ENCODE measurements around the gene ARHGAP27. TPM values are rescaled to one million over a fixed set of nuclear protein-coding genes. Genes with fewer than 3 reads are reported as not detected.

ARHGAP27 gene
- total RNA-seq, 1 donor from 2014 or later = 30.4 TPM

DNA sequence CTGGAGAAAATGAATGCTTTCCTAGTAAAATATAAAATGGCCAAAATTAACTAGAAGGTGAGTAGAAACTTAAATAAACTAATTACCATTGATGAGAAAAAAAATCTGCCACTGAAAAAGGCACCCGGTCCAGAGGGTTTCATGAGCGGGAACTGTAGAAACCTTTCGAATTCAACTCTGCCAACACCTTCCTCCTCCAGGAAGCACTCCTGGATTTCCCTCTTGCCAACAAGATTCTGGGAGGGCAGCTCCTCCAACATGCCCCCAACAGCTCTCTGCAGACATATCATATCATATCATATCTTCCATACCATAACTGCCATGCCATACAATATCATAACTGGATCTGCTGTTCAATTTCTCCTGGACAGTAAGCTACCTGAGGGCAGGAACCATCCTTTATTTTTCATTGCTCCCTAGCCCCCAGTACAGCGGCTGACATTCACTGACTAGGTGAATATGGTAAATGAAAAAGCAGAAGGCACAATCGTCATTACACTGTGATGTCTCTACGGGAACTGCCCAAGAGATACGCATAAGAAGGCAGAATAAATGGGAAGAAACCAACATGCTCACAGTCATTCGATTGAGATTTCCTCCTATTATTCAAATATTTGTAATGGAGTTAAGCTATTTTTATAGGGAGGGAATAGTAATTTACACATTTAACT is 9.2 kb downstream of the ARHGAP27 start:
- intact Hi-C loops (cut with DNase I) = no loop called here
- no peak for ATAC-seq (ENCODE audit: poor library complexity)
- no peak for DNase-seq

DNA sequence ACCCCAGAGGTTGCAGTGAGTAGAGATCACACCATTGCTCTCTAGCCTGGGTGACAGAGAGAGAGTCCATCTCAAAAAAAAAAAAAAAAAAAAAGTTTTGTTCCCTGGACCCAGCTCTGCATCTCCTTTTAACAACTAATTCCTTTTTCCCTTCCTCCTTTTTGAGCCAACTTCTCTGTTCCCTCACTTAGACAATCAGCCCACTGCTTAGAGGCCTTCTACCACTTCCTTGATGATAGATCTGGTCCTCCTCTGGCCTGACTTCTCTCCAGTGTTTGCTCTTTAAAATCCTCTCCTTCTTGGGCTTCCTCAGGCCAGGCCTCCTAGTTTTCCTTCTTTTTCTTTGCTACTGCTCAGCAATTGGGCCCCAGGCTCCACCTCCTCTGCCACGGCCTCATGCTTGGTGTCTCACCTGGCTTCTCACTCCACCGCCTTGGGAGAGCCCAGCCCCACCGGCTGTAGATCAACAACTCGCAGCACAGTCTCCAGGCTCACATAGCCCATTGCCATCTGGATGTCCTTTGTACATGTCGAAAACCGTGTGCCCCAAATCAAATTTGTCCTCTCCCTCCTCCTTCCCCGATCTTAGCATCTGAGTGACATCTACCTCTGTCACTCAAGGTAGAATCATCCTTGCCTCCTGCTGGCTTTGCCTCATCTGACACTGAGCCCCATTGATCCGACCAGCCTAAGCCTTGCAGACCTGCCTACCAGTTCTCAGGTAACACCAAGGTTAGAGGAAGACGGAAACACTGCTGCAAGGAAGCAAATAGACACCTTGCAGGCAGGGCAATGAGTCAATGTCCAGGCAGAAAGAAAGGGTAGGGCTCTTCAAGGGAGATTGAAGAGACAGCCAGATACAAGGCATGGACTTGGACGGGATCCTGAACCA is 17.4 kb downstream of the ARHGAP27 start:
- peak; percentile 38 for DNase-seq
- ATAC-seq (ENCODE audit: poor library complexity) = no peak
- intact Hi-C loops (cut with DNase I) = no loop called here

DNA sequence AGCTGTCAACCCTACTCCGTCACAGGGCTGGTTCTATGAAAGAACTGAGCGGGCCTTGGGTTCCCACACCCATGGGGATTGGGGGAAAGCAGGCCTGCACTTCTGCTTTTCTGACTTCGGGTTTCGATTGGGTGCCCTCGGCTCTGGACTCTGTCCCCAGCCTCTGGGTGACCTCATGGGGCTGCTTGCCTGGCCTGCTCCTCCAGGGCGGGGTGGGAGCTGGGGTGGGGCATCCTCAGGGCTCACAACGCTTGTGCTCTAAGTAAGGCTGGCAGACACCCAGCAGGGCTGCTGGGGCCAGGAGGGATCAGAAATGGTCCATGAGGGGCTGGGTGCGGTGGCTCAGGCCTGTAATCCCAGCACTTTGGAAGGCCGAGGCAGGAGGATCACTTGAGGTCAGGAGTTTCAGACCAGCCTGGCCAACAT is 19.2 kb downstream of the ARHGAP27 start:
- ATAC-seq (ENCODE audit: poor library complexity) = peak; percentile 26
- intact Hi-C loops (cut with DNase I) = no loop called here
- DNase-seq = peak; percentile 80

DNA sequence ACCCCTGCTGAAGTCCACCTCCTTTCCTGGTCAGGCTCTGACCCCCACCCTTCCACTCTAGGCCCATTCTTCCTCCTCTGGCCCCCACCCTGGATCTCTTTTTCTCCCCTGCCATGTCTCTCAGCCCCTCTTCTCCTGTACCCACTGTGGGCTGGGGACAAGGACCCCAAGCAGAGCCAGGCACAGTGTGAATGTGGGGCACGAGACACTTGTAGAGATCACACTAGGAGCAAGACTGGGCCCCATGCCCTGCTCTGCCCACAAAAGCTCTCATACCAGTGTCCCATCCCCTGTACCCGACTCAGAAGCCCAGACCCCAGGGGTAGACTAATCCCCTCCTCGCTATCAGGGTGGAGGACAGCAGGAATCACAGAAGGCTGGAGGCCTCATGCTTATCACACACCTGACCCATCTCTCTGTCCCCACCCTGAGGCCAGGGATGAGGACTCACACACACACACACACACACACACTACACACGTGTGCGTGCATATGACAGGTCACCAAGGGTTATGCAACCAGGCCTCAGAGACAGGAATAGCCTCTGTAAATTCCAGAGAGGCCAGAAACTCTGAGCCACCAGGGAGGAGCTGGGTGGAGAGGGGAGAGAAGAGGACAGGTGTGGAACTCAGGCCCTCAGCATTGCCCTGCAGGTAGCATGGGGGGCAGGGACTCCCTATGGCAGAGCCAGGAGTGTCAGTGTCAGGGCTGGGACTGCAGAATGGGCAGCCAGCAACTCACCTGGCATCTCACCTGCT is 21.1 kb downstream of the ARHGAP27 start:
- DNase-seq = no peak
- intact Hi-C loops (cut with DNase I) = no loop called here
- ATAC-seq (ENCODE audit: poor library complexity) = peak; percentile 51

DNA sequence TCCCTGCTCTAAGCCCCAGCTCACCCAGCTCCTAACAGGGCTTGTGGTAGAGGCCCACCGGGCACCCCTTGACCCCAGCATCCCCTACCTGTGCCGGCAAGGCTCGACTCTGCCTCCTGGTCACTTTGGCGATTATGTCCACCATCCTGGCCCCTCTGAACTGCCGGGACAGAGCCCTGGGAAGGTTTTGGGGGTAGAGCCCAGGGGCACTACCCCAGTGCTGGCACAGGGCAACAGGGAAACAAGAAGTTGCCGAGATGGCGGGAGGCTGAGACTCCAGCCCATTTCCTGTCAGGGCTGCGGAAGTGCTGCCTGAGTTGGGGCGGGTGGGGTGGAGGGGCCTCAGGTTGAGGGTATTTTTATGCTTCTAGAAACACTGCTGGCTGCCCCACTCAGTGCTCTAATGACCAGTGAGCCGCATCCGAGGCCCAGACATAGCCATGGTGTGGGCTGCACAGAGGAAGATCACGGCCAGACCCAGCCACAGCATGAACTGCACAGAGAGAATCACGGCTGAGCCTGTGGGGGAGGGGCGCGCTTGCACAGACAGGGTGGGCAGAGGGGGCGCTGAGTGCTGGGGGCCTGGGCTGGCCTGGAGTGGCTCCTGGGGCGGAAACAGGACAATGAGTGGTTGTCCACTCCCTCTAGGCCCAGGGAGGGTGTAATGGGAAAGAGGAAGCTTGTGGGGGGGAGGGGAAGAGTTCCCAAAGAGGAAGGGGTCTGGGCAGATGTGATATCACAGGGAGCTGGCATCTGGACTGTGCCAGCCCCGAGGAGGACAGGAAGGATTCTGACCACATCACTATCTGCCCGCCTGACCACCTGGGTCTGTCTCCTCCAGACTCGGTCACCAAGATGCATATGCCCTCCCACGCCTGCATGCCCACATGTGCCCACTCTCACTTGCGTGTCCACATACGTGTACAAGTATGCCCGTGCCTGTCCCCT is 22.3 kb downstream of the ARHGAP27 start:
- ATAC-seq (ENCODE audit: poor library complexity) = peak; percentile 29
- intact Hi-C loops (cut with DNase I) = no loop called here
- DNase-seq = peak; percentile 67

DNA sequence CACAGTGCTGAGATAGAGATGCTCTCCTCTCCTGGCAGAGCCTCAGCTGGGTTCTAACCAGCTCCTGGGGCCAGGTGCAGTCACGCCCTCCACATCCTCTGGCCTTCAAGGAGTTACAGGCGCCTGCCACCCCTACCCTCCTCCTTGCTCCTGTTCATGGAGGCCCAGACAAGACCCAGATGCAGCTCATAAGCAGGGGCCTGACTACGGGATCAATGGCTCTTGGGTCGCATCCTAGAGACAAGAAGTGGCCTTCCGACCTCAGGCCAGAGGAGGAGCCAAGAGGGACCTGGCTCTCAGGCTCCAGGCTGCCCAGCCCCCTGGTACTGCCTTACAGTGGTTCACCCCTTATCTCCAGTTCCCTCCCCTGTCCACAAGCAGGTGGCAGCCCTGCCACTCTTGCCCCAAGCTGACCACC is 23.0 kb downstream of the ARHGAP27 start:
- intact Hi-C loops (cut with DNase I) = no loop called here
- ATAC-seq (ENCODE audit: poor library complexity) (no peak), DNase-seq (no peak)

DNA sequence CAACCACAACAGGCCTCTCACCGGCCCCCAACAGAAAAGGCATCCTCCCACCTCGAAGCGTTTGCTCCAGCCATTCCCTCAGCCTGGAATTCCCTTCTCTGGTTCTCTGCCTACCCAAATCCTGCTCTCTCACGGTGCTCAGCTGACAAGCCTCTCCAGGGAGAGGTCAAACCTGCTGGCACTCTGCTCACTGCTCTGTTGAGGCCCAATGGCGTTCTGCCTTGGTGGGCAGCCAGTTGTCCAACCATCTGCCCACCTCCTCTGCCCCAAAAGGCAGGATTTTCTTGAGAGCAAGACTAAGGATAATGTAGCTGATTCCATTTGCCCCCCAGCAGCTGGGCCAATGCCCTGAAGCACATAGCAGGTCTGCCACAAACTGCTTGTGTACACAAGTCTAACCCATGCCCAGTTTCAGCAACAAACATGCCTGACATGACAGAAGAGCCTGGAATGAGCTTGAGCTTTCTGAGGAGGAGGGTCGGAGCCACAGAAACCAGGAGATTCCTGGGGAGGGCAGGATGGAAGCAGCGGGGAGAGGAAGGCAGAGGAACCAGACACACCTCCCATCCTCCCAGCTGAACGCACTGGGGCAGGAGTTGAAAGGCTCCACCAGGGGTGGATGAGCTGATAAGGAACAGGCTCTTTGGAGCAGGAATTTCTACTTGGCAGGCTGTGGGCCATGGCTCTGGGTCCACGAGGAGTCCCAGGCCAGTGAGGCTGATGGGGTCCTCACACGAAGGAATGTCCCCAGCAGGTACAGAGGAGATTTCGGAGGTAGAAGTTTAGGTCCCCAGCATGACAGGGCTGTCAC is 23.9 kb downstream of the ARHGAP27 start:
- DNase-seq = no peak

DNA sequence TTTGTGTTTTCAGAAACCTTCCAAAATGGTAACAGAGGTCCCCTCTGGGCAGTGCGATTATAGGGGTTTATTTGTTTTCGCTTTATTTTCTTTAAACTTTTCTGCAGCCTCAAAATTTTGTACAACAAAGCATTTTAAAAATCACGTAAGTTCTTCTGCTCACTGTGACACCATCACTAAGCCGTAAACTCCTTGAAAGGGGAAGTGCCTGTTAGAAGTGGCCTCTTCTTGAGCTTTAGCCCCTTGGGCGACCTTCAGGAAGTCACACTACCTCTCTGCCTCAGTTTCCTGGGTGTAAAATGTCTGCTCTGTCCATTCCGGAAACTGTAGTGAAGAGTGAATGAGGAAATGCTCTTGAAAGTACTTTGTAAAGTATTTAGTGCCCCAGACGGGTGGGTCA is 26.6 kb downstream of the ARHGAP27 start:
- ATAC-seq (ENCODE audit: poor library complexity) (no peak), DNase-seq (no peak)
- intact Hi-C loops (cut with DNase I) = no loop called here

More for the DNA sequence above, 23.9 kb downstream of the ARHGAP27 start:
- ATAC-seq (ENCODE audit: poor library complexity) = peak; percentile 17
- intact Hi-C loops (cut with DNase I) = no loop called here

DNA sequence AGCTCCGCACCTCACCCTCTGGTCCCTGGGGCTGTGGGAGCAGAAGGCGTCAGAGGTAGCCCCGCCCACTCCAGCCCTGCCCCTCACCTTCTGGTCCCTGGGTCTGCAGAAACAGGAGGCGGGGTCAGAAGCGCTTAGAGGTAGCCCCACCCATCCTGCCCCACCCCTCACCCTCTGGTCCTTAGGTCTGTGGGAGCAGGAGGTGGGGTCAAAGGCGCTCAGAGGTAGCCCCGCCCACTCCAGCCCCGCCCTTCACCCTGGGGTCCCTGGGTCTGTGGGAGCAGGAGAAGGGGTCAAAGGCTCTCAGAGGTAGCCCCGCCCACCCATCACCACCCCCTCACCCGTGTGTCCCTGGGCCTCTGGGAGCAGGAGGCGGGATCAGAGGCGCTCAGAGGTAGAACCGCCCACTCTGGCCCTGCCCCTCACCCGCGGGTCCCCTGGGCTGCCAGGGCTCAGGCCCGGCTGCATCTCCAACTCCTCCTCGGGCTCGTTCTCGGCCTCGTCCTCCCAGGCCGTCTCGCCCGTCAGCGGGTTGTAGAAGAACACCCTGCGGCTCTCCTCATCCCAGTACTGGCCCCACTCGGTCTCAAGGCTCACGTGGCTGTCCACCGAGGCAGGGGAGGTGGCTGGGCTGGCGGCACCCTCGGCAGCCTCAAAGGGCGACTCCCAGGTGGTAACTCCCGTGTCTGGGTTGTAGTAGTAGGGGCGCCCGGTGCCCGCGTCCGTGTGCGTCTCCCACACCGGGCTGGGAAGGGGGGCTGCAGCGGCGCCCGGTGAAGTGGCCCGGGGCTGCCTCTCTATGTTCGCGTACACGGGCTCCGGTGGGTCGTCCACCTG is 27.2 kb downstream of the ARHGAP27 start:
- intact Hi-C loops (cut with DNase I) = no loop called here
- no peak for DNase-seq
- peak; percentile 10 for ATAC-seq (ENCODE audit: poor library complexity)

DNA sequence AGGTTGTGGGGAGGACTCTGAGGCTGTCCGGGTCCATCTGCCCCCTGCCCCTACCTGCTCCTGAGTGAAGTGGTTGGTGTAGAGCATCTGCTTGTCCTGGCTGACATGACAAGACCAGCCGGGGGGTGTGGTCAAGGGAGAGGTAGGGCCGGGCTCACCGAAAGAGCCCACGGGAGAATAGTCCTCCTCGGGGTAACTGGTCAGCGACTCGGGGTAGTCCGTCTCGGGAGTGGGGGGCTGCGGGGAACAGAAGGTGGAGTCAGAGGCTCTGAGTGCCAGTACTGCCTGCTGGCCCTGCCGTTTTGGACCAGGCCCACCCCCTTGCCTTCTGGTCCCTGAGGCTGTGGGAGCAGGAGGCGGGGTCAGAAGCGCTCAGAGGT is 27.8 kb downstream of the ARHGAP27 start:
- DNase-seq = no peak
- no peak for ATAC-seq (ENCODE audit: poor library complexity)
- intact Hi-C loops (cut with DNase I) = no loop called here

DNA sequence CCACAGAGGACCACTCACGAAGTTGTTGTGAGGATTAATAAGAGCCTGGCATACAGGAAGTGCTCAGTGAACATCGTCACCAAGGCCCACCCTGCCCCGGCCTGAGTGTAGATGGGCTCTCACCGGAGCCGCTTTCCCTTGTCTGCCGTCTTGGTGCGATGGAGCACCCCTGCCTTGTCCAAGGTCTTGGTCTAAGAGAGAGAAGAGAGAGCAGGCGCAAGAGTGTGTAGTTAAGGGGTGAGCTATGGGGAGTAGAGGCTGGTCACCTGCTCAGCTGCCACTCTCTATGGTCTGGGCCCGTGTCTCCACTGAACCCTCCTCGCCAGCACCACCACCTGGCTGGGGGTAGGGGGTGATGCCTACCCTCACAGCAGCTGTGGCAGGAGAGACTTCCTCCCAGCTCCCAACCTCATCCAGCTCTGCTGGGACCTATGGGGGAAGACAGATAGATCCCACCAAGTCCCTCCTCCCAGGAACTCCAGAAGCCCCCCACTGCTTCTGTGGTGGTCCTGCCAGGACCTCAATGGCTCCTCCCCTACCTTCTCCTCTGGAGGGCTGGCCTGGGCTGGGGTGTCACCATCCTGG is 28.7 kb downstream of the ARHGAP27 start:
- DNase-seq (no peak), ATAC-seq (ENCODE audit: poor library complexity) (no peak)

DNA sequence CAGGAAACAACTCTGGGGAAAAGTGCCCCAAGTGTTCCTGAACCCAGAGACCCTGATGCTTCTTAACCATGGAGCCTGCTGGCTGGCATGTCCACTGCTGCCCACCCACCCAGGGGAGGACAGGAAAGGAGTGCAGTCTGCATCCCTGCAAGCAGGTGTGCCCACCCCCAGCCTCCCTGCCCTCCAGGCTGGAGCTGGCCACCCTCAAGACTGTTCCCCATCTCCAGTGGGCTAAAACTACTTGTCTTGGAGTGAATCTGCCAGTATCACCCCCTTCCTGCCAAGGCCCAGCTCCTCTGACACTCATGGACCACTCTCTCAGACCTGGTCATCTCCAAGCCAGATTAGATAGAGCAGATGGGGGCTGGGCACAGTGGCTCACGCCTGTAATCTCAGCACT is 29.8 kb downstream of the ARHGAP27 start:
- intact Hi-C loops (cut with DNase I) = no loop called here
- ATAC-seq (ENCODE audit: poor library complexity) (no peak), DNase-seq (no peak)

More for the DNA sequence above, 28.7 kb downstream of the ARHGAP27 start:
- intact Hi-C loops (cut with DNase I) = no loop called here

DNA sequence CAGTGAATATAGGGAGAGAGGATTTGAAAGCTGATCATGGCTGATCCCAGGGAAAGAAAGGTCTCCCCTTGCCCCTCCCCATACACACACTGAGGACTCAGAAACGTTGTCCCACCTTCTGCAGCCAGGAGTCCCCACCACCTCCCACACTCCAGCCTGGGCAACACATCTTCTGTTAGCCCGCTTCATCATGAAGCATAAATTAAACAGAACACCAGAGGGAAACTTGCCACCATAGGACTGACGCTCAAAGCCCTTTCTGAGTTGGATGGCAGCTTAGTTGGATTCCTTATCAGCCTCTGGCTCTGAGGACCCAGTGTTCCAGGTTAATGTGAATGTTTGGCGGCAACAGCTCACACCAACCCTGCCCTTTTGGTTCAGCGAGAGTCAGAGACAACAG is 33.9 kb downstream of the ARHGAP27 start:
- intact Hi-C loops (cut with DNase I) = no loop called here
- peak; percentile 73 for ATAC-seq (ENCODE audit: poor library complexity)

DNA sequence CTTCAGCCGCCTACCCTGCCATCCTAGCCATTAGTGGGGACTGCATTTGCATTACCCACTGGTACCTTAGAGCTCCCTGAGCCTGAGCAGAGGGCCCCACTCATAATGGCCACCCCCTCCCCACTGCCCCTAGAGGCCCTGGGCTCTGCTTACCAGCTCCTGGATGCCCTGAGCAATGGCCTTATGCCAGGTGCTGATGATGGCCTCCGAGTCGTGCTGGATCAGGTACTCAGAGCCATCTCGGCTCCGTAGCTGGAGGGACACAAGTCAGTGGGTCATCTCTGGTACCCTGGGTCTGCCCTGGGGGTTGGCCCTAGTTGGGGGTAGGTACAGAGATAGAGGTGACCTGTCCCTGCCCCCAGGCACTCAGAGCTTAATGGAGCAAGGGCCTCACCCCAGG is 34.9 kb downstream of the ARHGAP27 start:
- DNase-seq (no peak), ATAC-seq (ENCODE audit: poor library complexity) (no peak)
- intact Hi-C loops (cut with DNase I) = no loop called here

More for the DNA sequence above, 33.9 kb downstream of the ARHGAP27 start:
- DNase-seq = no peak

DNA sequence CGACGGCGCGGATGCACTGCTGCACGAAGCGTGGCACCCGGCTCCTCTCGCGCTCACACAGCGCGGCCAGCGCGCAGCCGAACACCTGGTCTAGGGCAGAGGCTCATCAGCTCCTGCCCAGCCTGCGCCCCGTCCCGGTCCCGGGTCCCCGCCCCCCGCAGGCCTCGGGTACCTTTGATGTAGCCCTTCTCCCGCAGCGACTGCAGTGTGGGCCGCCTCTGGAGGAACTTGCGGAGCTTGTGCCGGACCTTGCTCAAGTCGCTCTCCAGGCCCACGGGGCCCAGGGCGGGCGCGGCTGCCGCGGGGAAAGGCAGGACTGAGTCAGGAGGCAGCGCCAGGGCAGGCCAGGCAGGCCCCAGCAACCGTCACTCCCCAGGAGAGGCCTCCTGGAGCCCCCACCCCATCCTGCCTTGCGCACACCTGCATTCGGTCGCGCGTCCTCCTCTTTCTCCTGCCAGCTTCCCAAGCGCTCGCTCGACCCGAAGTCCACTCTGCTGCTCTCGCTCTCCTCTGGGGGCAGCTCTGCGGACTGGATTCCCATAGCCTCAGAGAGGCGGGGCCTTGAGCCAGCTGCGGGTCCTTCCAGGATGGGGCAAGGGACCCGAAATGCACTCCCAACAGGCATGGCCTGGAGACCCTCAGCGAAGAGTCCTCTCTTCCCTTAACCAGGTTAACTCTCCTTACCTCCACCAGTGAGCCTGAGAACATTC is 36.0 kb downstream of the ARHGAP27 start:
- intact Hi-C loops (cut with DNase I) = no loop called here
- ATAC-seq (ENCODE audit: poor library complexity) = no peak
- no peak for DNase-seq
